HepG2 (cell line): ENCODE results near the gene SLC25A25. TPM values are rescaled to one million over a fixed set of nuclear protein-coding genes. Genes with fewer than 3 reads are reported as not detected.

Experiments
- BATF2 ChIP-seq: sonication (generic); formaldehyde crosslinking; IDR thresholded peaks from 2 replicates; pipeline ENCODE4 v1.8.0; 2022; ENCODE audit warnings: mild to moderate bottlenecking, missing genetic modification reagents, moderate library complexity
- FOXA3 ChIP-seq: IDR thresholded peaks from 2 replicates; pipeline ENCODE4 v1.6.1; 2016; ENCODE audit warnings: missing genetic modification reagents, missing compliant biosample characterization
- FOXC1 ChIP-seq: sonication (generic); formaldehyde crosslinking; IDR thresholded peaks from 2 replicates; pipeline ENCODE4 v1.8.0; 2022; ENCODE audit warnings: mild to moderate bottlenecking, missing genetic modification reagents, borderline replicate concordance
- GABPB1 ChIP-seq: IDR thresholded peaks from 2 replicates; pipeline ENCODE4 v1.6.1; 2016; ENCODE audit warnings: mild to moderate bottlenecking, missing genetic modification reagents, moderate library complexity, missing compliant biosample characterization
- KDM6A ChIP-seq: IDR thresholded peaks from 2 replicates; pipeline ENCODE4 v1.6.1; 2016; ENCODE audit warnings: low read depth
- MXI1 ChIP-seq: IDR thresholded peaks from 3 replicates; pipeline ENCODE4 v1.6.1; 2012; ENCODE audit warnings: low read depth, low read length, inconsistent platforms, borderline replicate concordance
- NFYC ChIP-seq: IDR thresholded peaks from 2 replicates; pipeline ENCODE4 v1.6.1; 2016; ENCODE audit warnings: missing genetic modification reagents, missing compliant biosample characterization
- NR2F2 ChIP-seq: IDR thresholded peaks from 2 replicates; pipeline ENCODE4 v1.6.1; 2012; ENCODE audit warnings: low read depth, inconsistent platforms, borderline replicate concordance
- SMAD3 ChIP-seq: sonication (generic); formaldehyde crosslinking; IDR thresholded peaks from 2 replicates; pipeline ENCODE4 v1.4.0; 2020; ENCODE audit warnings: missing genetic modification reagents
- YEATS4 ChIP-seq: sonication (generic); formaldehyde crosslinking; IDR thresholded peaks from 2 replicates; pipeline ENCODE4 v1.4.0; 2020; ENCODE audit warnings: missing genetic modification reagents, borderline replicate concordance
- ZC3H4 ChIP-seq: sonication (generic); formaldehyde crosslinking; IDR thresholded peaks from 2 replicates; pipeline ENCODE4 v1.4.0; 2020; ENCODE audit warnings: missing genetic modification reagents, borderline replicate concordance
- ZFP82 ChIP-seq: sonication (generic); formaldehyde crosslinking; IDR thresholded peaks from 2 replicates; pipeline ENCODE4 v1.5.1; 2020; ENCODE audit warnings: mild to moderate bottlenecking, missing genetic modification reagents, borderline replicate concordance
- ZNF17 ChIP-seq: sonication (generic); formaldehyde crosslinking; IDR thresholded peaks from 2 replicates; pipeline ENCODE4 v1.5.0; 2020; ENCODE audit warnings: mild to moderate bottlenecking, missing genetic modification reagents
- ZNF616 ChIP-seq: sonication (generic); formaldehyde crosslinking; IDR thresholded peaks from 2 replicates; pipeline ENCODE4 v1.5.0; 2020; ENCODE audit warnings: low read depth, mild to moderate bottlenecking, missing genetic modification reagents
- ZSCAN12 ChIP-seq: sonication (generic); formaldehyde crosslinking; IDR thresholded peaks from 2 replicates; pipeline ENCODE4 v1.9.0; 2021; ENCODE audit warnings: mild to moderate bottlenecking, missing genetic modification reagents
- polyA plus RNA-seq, 8 experiments: library from polyadenylated mRNA; depleted of rRNA in 3 of 8; stranded (reverse) in 7 of 8; unstranded in 1 of 8; fragments of >200 nt; fragmentation: Illumina TruSeq in 4 of 8; extraction: Trizol in 4 of 8; gene quantifications; 2 replicates each; pipeline versions ENCODE4 v1.2.1 to v1.2.3, GENCODE V29; 2011 to 2016; ENCODE audit warnings: low read depth in 4 of 8, missing spikeins in 1 of 8, mixed read lengths in 1 of 8; ENCODE audit not compliant: insufficient read depth in 1 of 8
- total RNA-seq, 5 experiments: library from RNA; depleted of rRNA; stranded (reverse); fragments of >200 nt; fragmentation: Illumina TruSeq; extraction: Trizol; gene quantifications; 2 replicates each; pipeline ENCODE4 v1.2.3, GENCODE V29; 2016; ENCODE audit warnings: low read depth in 1 of 5
- TF ChIP-seq, protein P1 (sequence below): sonication (generic); formaldehyde crosslinking; IDR thresholded peaks from 2 replicates; pipeline ENCODE4 v1.4.0; 2020; ENCODE audit warnings: mild to moderate bottlenecking, missing genetic modification reagents
- TF ChIP-seq, protein P2 (sequence below): sonication (generic); formaldehyde crosslinking; conservative IDR thresholded peaks from 2 replicates; pipeline ENCODE4 v1.4.0; 2020; ENCODE audit warnings: missing genetic modification reagents
- TF ChIP-seq, protein P3 (sequence below): sonication (generic); formaldehyde crosslinking; IDR thresholded peaks from 2 replicates; pipeline ENCODE4 v1.5.1; 2020; ENCODE audit warnings: missing genetic modification reagents, mild to moderate bottlenecking, borderline replicate concordance

The SLC25A25 gene
- total and polyA plus RNA-seq, 2 of the 13 experiments (the other 11 are each of a cell fraction or from before 2014, with no cell fraction given), result 10.5 to 24.8 TPM

DNA sequence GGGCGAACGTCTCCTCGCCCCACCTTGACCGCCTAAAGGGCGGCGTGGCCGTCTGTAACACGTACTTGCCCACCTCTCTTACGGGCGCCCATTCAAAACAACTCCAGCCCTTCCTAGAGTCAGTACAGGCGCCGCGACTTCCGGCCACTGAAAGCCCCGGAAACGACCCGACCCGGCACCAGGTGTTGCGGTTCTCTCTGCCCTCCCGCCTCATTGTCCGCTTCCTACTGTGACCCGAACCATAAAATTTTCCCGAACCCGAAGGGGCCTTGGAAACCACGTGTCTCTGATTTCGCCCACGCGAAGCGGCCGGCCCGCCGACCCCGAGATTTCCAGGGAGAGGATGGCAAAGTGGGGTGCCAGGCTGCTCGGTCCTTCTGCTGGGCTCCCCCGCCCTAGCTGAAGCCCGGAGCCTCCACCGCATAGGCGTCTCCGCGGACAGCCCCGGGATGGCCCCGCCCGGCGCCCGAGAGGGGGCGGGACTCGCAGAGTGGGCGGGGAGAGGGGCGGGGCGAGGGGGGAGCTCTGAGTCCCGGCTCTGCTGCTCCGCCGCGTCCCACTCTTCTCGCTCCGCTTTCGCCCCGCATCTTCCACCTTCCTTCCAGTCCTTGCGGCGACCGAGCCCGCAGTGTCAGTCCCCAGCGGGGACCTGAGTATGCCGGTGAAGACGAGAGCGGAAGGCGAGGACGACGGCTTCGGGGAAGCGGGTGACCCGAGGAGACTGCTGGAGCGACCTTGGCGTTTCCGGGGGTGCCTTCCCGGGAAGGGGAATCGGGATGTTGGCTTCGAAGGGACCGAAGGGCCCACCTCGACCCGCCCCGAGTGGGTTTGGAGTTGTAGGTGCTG, 60.2 kb downstream of the SLC25A25 start (continued):
- TF ChIP-seq, protein P1, sequence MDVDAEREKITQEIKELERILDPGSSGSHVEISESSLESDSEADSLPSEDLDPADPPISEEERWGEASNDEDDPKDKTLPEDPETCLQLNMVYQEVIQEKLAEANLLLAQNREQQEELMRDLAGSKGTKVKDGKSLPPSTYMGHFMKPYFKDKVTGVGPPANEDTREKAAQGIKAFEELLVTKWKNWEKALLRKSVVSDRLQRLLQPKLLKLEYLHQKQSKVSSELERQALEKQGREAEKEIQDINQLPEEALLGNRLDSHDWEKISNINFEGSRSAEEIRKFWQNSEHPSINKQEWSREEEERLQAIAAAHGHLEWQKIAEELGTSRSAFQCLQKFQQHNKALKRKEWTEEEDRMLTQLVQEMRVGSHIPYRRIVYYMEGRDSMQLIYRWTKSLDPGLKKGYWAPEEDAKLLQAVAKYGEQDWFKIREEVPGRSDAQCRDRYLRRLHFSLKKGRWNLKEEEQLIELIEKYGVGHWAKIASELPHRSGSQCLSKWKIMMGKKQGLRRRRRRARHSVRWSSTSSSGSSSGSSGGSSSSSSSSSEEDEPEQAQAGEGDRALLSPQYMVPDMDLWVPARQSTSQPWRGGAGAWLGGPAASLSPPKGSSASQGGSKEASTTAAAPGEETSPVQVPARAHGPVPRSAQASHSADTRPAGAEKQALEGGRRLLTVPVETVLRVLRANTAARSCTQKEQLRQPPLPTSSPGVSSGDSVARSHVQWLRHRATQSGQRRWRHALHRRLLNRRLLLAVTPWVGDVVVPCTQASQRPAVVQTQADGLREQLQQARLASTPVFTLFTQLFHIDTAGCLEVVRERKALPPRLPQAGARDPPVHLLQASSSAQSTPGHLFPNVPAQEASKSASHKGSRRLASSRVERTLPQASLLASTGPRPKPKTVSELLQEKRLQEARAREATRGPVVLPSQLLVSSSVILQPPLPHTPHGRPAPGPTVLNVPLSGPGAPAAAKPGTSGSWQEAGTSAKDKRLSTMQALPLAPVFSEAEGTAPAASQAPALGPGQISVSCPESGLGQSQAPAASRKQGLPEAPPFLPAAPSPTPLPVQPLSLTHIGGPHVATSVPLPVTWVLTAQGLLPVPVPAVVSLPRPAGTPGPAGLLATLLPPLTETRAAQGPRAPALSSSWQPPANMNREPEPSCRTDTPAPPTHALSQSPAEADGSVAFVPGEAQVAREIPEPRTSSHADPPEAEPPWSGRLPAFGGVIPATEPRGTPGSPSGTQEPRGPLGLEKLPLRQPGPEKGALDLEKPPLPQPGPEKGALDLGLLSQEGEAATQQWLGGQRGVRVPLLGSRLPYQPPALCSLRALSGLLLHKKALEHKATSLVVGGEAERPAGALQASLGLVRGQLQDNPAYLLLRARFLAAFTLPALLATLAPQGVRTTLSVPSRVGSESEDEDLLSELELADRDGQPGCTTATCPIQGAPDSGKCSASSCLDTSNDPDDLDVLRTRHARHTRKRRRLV (CRISPR knock-in tag), result 0 out of 2 replicates have a peak, but pooled peaks have one; percentile 46
- TF ChIP-seq FOXA3 (CRISPR knock-in tag), result peak; percentile 6; the same call in 1 of the 2 replicates
- no peak for TF ChIP-seq FOXC1 (CRISPR knock-in tag)
- peak; percentile 89; the same call in 1 of the 2 replicates for TF ChIP-seq ZSCAN12 (CRISPR knock-in tag)
- peak; percentile 85 for TF ChIP-seq GABPB1 (CRISPR knock-in tag)
- 0 out of 2 replicates have a peak, but pooled peaks have one; percentile 62 for TF ChIP-seq ZFP82 (CRISPR knock-in tag)
- no peak for TF ChIP-seq NFYC (CRISPR knock-in tag)
- TF ChIP-seq ZNF17 (CRISPR knock-in tag), result no peak
- no peak for TF ChIP-seq ZNF616 (CRISPR knock-in tag)
- TF ChIP-seq, protein P2, sequence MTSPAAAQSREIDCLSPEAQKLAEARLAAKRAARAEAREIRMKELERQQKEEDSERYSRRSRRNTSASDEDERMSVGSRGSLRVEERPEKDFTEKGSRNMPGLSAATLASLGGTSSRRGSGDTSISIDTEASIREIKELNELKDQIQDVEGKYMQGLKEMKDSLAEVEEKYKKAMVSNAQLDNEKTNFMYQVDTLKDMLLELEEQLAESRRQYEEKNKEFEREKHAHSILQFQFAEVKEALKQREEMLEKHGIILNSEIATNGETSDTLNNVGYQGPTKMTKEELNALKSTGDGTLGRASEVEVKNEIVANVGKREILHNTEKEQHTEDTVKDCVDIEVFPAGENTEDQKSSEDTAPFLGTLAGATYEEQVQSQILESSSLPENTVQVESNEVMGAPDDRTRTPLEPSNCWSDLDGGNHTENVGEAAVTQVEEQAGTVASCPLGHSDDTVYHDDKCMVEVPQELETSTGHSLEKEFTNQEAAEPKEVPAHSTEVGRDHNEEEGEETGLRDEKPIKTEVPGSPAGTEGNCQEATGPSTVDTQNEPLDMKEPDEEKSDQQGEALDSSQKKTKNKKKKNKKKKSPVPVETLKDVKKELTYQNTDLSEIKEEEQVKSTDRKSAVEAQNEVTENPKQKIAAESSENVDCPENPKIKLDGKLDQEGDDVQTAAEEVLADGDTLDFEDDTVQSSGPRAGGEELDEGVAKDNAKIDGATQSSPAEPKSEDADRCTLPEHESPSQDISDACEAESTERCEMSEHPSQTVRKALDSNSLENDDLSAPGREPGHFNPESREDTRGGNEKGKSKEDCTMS (CRISPR knock-in tag), result no peak
- TF ChIP-seq ZC3H4 (CRISPR knock-in tag), result no peak
- no peak for TF ChIP-seq SMAD3
- peak; percentile 82; the same call in 2 of the 3 replicates for TF ChIP-seq MXI1
- TF ChIP-seq, protein P3, sequence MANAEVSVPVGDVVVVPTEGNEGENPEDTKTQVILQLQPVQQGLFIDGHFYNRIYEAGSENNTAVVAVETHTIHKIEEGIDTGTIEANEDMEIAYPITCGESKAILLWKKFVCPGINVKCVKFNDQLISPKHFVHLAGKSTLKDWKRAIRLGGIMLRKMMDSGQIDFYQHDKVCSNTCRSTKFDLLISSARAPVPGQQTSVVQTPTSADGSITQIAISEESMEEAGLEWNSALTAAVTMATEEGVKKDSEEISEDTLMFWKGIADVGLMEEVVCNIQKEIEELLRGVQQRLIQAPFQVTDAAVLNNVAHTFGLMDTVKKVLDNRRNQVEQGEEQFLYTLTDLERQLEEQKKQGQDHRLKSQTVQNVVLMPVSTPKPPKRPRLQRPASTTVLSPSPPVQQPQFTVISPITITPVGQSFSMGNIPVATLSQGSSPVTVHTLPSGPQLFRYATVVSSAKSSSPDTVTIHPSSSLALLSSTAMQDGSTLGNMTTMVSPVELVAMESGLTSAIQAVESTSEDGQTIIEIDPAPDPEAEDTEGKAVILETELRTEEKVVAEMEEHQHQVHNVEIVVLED (CRISPR knock-in tag), result peak; percentile 74
- peak; percentile 58; the same call in 1 of the 2 replicates for TF ChIP-seq BATF2 (CRISPR knock-in tag)
- TF ChIP-seq NR2F2, result peak; percentile 41; the same call in 1 of the 2 replicates
- TF ChIP-seq YEATS4, result peak; percentile 68; the same call in 1 of the 2 replicates
- TF ChIP-seq KDM6A (CRISPR knock-in tag), result no peak
